CD8-positive, alpha-beta memory T cell (primary cell): ENCODE measurements around the gene CDK7. TPM values are rescaled to one million over a fixed set of nuclear protein-coding genes. Genes with fewer than 3 reads are reported as not detected.
A peak's percentile ranks its signal among the peaks of the same experiment; 100 is the strongest.

Experiments used
- CTCF ChIA-PET: fragments of 350-600 bp; sonication (Branson Sonifier 250); formaldehyde crosslinking; loops from one replicate; lab custom pipeline; 2021; ENCODE audit warnings: antibody characterized with exemption; lab: Charles Lee
- POLR2A ChIA-PET: fragments of 350-600 bp; sonication (Branson Sonifier 250); formaldehyde crosslinking; loops from one replicate; lab custom pipeline; 2021; ENCODE audit warnings: antibody characterized with exemption; lab: Charles Lee
- DNase-seq, 5 donors: peaks; one replicate each; pipeline versions ENCODE4 v3.0.0 to v3.0.0-alpha.2; 2020 to 2022; ENCODE audit warnings: mixed read lengths in 1 of 5
- H3K27ac ChIP-seq: one replicate; pipeline ENCODE4 v1.7.0; 2013; ENCODE audit warnings: low read depth, mild to moderate bottlenecking, low read length, moderate library complexity
- H3K27me3 ChIP-seq: 2 replicates; pipeline ENCODE4 v1.7.0; 2013; ENCODE audit warnings: low read length, mild to moderate bottlenecking; ENCODE audit not compliant: insufficient read depth, poor library complexity, severe bottlenecking
- H3K36me3 ChIP-seq: 2 replicates; pipeline ENCODE4 v1.7.0; 2013; ENCODE audit warnings: mild to moderate bottlenecking, low read length, moderate library complexity; ENCODE audit not compliant: insufficient read depth
- H3K4me1 ChIP-seq: 2 replicates; pipeline ENCODE4 v1.7.0; 2013; ENCODE audit warnings: mild to moderate bottlenecking, low read length, moderate library complexity; ENCODE audit not compliant: insufficient read depth
- H3K4me3 ChIP-seq: 2 replicates; pipeline ENCODE4 v1.7.0; 2013; ENCODE audit warnings: mild to moderate bottlenecking, low read length
- H3K9me3 ChIP-seq: 2 replicates; pipeline ENCODE4 v1.7.0; 2013; ENCODE audit warnings: mild to moderate bottlenecking, low read length
- H3K27ac Mint-ChIP-seq, 8 donors: one replicate each; pipeline ENCODE4 v1.8.0; 2020 to 2021; ENCODE audit warnings: mixed read lengths in 8 of 8, mild to moderate bottlenecking in 6 of 8, inconsistent platforms in 3 of 8, moderate library complexity in 3 of 8
- H3K27me3 Mint-ChIP-seq, 2 donors: one replicate each; pipeline ENCODE4 v1.8.0; 2020 to 2021; ENCODE audit warnings: mixed read lengths in 2 of 2, mild to moderate bottlenecking in 1 of 2, moderate library complexity in 1 of 2
- H3K36me3 Mint-ChIP-seq, 3 donors: one replicate each; pipeline ENCODE4 v1.8.0; 2020 to 2021; ENCODE audit warnings: mixed read lengths in 3 of 3, inconsistent platforms in 1 of 3, mild to moderate bottlenecking in 1 of 3
- H3K4me1 Mint-ChIP-seq, 3 donors: one replicate each; pipeline ENCODE4 v1.8.0; 2020 to 2021; ENCODE audit warnings: mixed read lengths in 3 of 3, inconsistent platforms in 1 of 3, mild to moderate bottlenecking in 1 of 3
- H3K4me3 Mint-ChIP-seq, 7 donors: one replicate each; pipeline ENCODE4 v1.8.0; 2020 to 2021; ENCODE audit warnings: mixed read lengths in 7 of 7, mild to moderate bottlenecking in 6 of 7, moderate library complexity in 4 of 7, inconsistent platforms in 2 of 7
- H3K9me3 Mint-ChIP-seq, 5 donors: one replicate each; pipeline ENCODE4 v1.8.0; 2020 to 2022; ENCODE audit warnings: mixed read lengths in 5 of 5, mild to moderate bottlenecking in 3 of 5, moderate library complexity in 2 of 5, inconsistent platforms in 1 of 5
- polyA plus RNA-seq: library from polyadenylated mRNA; unstranded; fragments of 300-500 nt; fragmentation: Illumina TruSeq; gene quantifications from one replicate; pipeline ENCODE4 v1.2.3, GENCODE V29; 2021
- total RNA-seq, 2 experiments: library from RNA; stranded (reverse); gene quantifications; one replicate each; pipeline ENCODE4 v1.2.3, GENCODE V29; 2021

Gene CDK7
- total RNA-seq, result 10 to 100 TPM; 40.8 to 44.8 TPM
- 23.8 TPM for polyA plus RNA-seq

GRCh38 chr5:69234457-69235268 lies at the start of gene CDK7:
TSS of gene CDK7 (plus strand) at chr5:69234886. CDS start at chr5:69234976, 90 bp downstream.
- Histone ChIP-seq H3K9me3 (no peaks in the 10 kb centered on the region), H3K4me1 (peaks cover 17% of the 10 kb centered on the region), H3K27me3 (no peaks in the 10 kb centered on the region), H3K4me3 (peak within 1 kb of the TSS; percentile 89), H3K27ac (peak within 1 kb of the TSS; percentile 84), H3K36me3 (no peaks in the 10 kb centered on the region)
- ChIA-PET POLR2A (interaction anchor here (0.6 to 2.3 kb wide), 7 partner anchors 15 to 141 kb away, joined by 3 to 16 read pairs (median 4); partner anchors contain the start of genes AK6, RAD17, SLC30A5 and TAF9), CTCF (interaction anchor here (1.1 to 2.1 kb wide), 7 partner anchors 8 to 141 kb away, joined by 3 to 10 read pairs (median 3); partner anchors contain the start of gene RAD17)
- Mint-ChIP-seq H3K27me3 (no peaks in the 10 kb centered on the region), H3K4me3 (peak within 1 kb of the TSS; percentile 96 to 99 (median 98)), H3K36me3 (peaks cover 0 to 36% (median 3%) of the 10 kb centered on the region in 3 donors), H3K9me3 (no peaks in the 10 kb centered on the region), H3K27ac (peak within 1 kb of the TSS; percentile 87 to 98 (median 96)), H3K4me1 (peaks cover 35 to 50% (median 50%) of the 10 kb centered on the region in 3 donors)
- DNase-seq, result peak; percentile 87 to 94 (median 90)

- no peaks in the 10 kb centered on the region for H3K27me3 ChIP-seq
- H3K4me3 Mint-ChIP-seq, result peak overlapping the region in 6 of 7 donors; percentile 29 to 74 (median 42)
Observed at GRCh38 chr5:69187342-69187741, 47.3 kb upstream of the CDK7 start.

GRCh38 chr5:69188811-69189161 lies 45.9 kb upstream of the CDK7 start:
- H3K4me1 Mint-ChIP-seq, result peaks cover 15 to 19% (median 18%) of the 10 kb centered on the region in 3 donors
- CTCF ChIA-PET, result interaction anchor here (1.5 kb wide), 1 partner anchor 10 kb away, joined by 3 read pairs; no protein-coding TSS in a partner anchor
- no peaks in the 10 kb centered on the region for H3K9me3 Mint-ChIP-seq
- POLR2A ChIA-PET, result interaction anchor here (1.2 kb wide), 1 partner anchor 46 kb away, joined by 4 read pairs; the partner anchor contains the start of gene CDK7
- H3K4me1 ChIP-seq, result peaks cover 7% of the 10 kb centered on the region
- peak overlapping the region; percentile 94 for H3K4me3 ChIP-seq
- H3K27ac ChIP-seq, result peak overlapping the region; percentile 87
- DNase-seq, result peak in 1 of 5 donors; percentile 3
- no peaks in the 10 kb centered on the region for H3K9me3 ChIP-seq
- no peaks in the 10 kb centered on the region for H3K27me3 Mint-ChIP-seq
- peak overlapping the region; percentile 87 to 94 (median 91) for H3K4me3 Mint-ChIP-seq
- no peaks in the 10 kb centered on the region for H3K27me3 ChIP-seq
- peaks cover 0 to 11% (median 0%) of the 10 kb centered on the region in 3 donors for H3K36me3 Mint-ChIP-seq
- peak overlapping the region; percentile 82 to 98 (median 92) for H3K27ac Mint-ChIP-seq
- H3K36me3 ChIP-seq, result no peaks in the 10 kb centered on the region

More at GRCh38 chr5:69187342-69187741, 47.3 kb upstream of the CDK7 start:
- no peak overlapping the region for H3K4me3 ChIP-seq
- peaks cover 15 to 19% (median 18%) of the 10 kb centered on the region in 3 donors for H3K4me1 Mint-ChIP-seq
- no peak for DNase-seq
- ChIA-PET CTCF (no interaction called here), POLR2A (no interaction called here)
- H3K9me3 Mint-ChIP-seq, result no peaks in the 10 kb centered on the region
- H3K27ac ChIP-seq, result no peak overlapping the region
- peak overlapping the region in 3 of 8 donors; percentile 30 to 79 (median 32) for H3K27ac Mint-ChIP-seq
- no peaks in the 10 kb centered on the region for H3K27me3 Mint-ChIP-seq
- peaks cover 7% of the 10 kb centered on the region for H3K4me1 ChIP-seq
- H3K36me3 ChIP-seq, result no peaks in the 10 kb centered on the region
- no peaks in the 10 kb centered on the region for H3K9me3 ChIP-seq
- peaks cover 0 to 7% (median 0%) of the 10 kb centered on the region in 3 donors for H3K36me3 Mint-ChIP-seq

- DNase-seq, result peak; percentile 85 to 93 (median 89)
- Mint-ChIP-seq H3K36me3 (peaks cover 0 to 12% (median 0%) of the 10 kb centered on the region in 3 donors), H3K4me3 (peak within 1 kb of the TSS; percentile 87 to 94 (median 91)), H3K9me3 (no peaks in the 10 kb centered on the region), H3K4me1 (peaks cover 15 to 19% (median 18%) of the 10 kb centered on the region in 3 donors), H3K27me3 (no peaks in the 10 kb centered on the region), H3K27ac (peak within 1 kb of the TSS; percentile 82 to 98 (median 92))
- Histone ChIP-seq H3K27ac (peak within 1 kb of the TSS; percentile 87), H3K9me3 (no peaks in the 10 kb centered on the region), H3K27me3 (no peaks in the 10 kb centered on the region), H3K4me1 (peaks cover 7% of the 10 kb centered on the region), H3K4me3 (peak within 1 kb of the TSS; percentile 94), H3K36me3 (no peaks in the 10 kb centered on the region)
- POLR2A ChIA-PET, result interaction anchor here (1.1 to 1.2 kb wide), 2 partner anchors 45 to 96 kb away, joined by 3 to 4 read pairs; partner anchors contain the start of gene CDK7
- CTCF ChIA-PET, result interaction anchor here (1.3 to 1.5 kb wide), 2 partner anchors 11 to 96 kb away, joined by 3 to 4 read pairs; no protein-coding TSS in a partner anchor
Observed at GRCh38 chr5:69189162-69190086, 45.3 kb upstream of the CDK7 start, which contains the start of gene CENPH. TSS of gene CENPH (plus strand) at chr5:69189583. CDS start at chr5:69189635, 52 bp downstream.

- ChIA-PET POLR2A (no interaction called here), CTCF (interaction anchor here (1.3 kb wide), 1 partner anchor 9 kb away, joined by 3 read pairs; no protein-coding TSS in a partner anchor)
- no peak overlapping the region for H3K4me3 ChIP-seq
- Mint-ChIP-seq H3K4me1 (no peaks in the 10 kb centered on the region), H3K4me3 (no peak overlapping the region), H3K27ac (peak overlapping the region in 2 of 8 donors; percentile 3 to 38), H3K9me3 (no peaks in the 10 kb centered on the region), H3K27me3 (no peaks in the 10 kb centered on the region), H3K36me3 (peaks cover 1 to 14% (median 4%) of the 10 kb centered on the region in 3 donors)
- no peak for DNase-seq
- H3K27me3 ChIP-seq, result no peaks in the 10 kb centered on the region
- no peaks in the 10 kb centered on the region for H3K9me3 ChIP-seq
- no peak overlapping the region for H3K27ac ChIP-seq
- H3K4me1 ChIP-seq, result no peaks in the 10 kb centered on the region
- no peaks in the 10 kb centered on the region for H3K36me3 ChIP-seq
Observed at GRCh38 chr5:69202497-69202896, 32.2 kb upstream of the CDK7 start.

GRCh38 chr5:69206528-69207190 lies 28.0 kb upstream of the CDK7 start:
- peaks cover 2 to 4% (median 3%) of the 10 kb centered on the region in 3 donors for H3K36me3 Mint-ChIP-seq
- H3K27me3 Mint-ChIP-seq, result no peaks in the 10 kb centered on the region
- Histone ChIP-seq H3K9me3 (no peaks in the 10 kb centered on the region), H3K4me1 (no peaks in the 10 kb centered on the region), H3K27ac (no peak overlapping the region), H3K4me3 (no peak overlapping the region), H3K36me3 (no peaks in the 10 kb centered on the region), H3K27me3 (no peaks in the 10 kb centered on the region)
- DNase-seq, result no peak
- H3K9me3 Mint-ChIP-seq, result no peaks in the 10 kb centered on the region
- CTCF ChIA-PET, result no interaction called here
- peaks cover 0 to 2% (median 0%) of the 10 kb centered on the region in 3 donors for H3K4me1 Mint-ChIP-seq
- no peak overlapping the region for H3K4me3 Mint-ChIP-seq
- POLR2A ChIA-PET, result no interaction called here
- no peak overlapping the region for H3K27ac Mint-ChIP-seq

GRCh38 chr5:69209602-69210001 lies 25.1 kb upstream of the CDK7 start:
- Mint-ChIP-seq H3K27me3 (no peaks in the 10 kb centered on the region), H3K4me1 (peaks cover 0 to 7% (median 4%) of the 10 kb centered on the region in 3 donors), H3K9me3 (no peaks in the 10 kb centered on the region), H3K4me3 (no peak overlapping the region), H3K27ac (no peak overlapping the region), H3K36me3 (peaks cover 0 to 2% (median 1%) of the 10 kb centered on the region in 3 donors)
- ChIA-PET POLR2A (no interaction called here), CTCF (interaction anchor here (1.3 kb wide), 1 partner anchor 25 kb away, joined by 4 read pairs; the partner anchor contains the start of gene CDK7)
- no peaks in the 10 kb centered on the region for H3K4me1 ChIP-seq
- H3K9me3 ChIP-seq, result no peaks in the 10 kb centered on the region
- no peak for DNase-seq
- H3K36me3 ChIP-seq, result no peaks in the 10 kb centered on the region
- H3K27me3 ChIP-seq, result no peaks in the 10 kb centered on the region
- H3K27ac ChIP-seq, result no peak overlapping the region
- no peak overlapping the region for H3K4me3 ChIP-seq
